A673 (cell line): ENCODE data around the gene RPAP3. TPM values are rescaled to one million over a fixed set of nuclear protein-coding genes. Genes with fewer than 3 reads are reported as not detected.

Experiments
- BruUV-seq: library from RNA; stranded (reverse); fragments of 400-500 nt; replicated peaks from 2 replicates; lab custom pipeline; 2021; lab: Mats Ljungman, UMichigan
- CTCF ChIA-PET: fragments of 300-600 bp; sonication (Branson Sonifier 250); formaldehyde crosslinking; loops from one replicate; lab custom pipeline; 2022; ENCODE audit warnings: antibody characterized with exemption; lab: Charles Lee
- POLR2A ChIA-PET: fragments of 300-600 bp; sonication (Branson Sonifier 250); formaldehyde crosslinking; loops from one replicate; lab custom pipeline; 2022; ENCODE audit warnings: antibody characterized with exemption; ENCODE audit not compliant: low non-redundant PET; lab: Charles Lee
- DNase-seq: peaks from one replicate; pipeline ENCODE4 v3.0.0-alpha.2; 2015; ENCODE audit warnings: low spot score
- H3K27ac ChIP-seq: fragments of 200-600 bp; sonication (generic); 2 replicates; pipeline ENCODE4 v1.5.1; 2016; ENCODE audit warnings: mixed run types, low read depth, mild to moderate bottlenecking, mixed read lengths, antibody characterized with exemption, low read length; ENCODE audit not compliant: poor library complexity, severe bottlenecking
- H3K27me3 ChIP-seq: fragments of 200-600 bp; sonication (generic); replicated peaks from 2 replicates; pipeline ENCODE4 v1.6.1; 2017; ENCODE audit warnings: mixed run types, low read depth, mild to moderate bottlenecking, mixed read lengths, antibody characterized with exemption, low read length; ENCODE audit not compliant: insufficient read depth, poor library complexity
- H3K36me3 ChIP-seq: fragments of 200-600 bp; sonication (generic); 2 replicates; pipeline ENCODE4 v1.6.1; 2016; ENCODE audit warnings: mixed run types, mild to moderate bottlenecking, mixed read lengths, antibody characterized with exemption, low read length; ENCODE audit not compliant: insufficient read depth, poor library complexity, severe bottlenecking
- H3K4me1 ChIP-seq: fragments of 200-600 bp; sonication (generic); 2 replicates; pipeline ENCODE4 v1.6.1; 2017; ENCODE audit warnings: mixed run types, mild to moderate bottlenecking, mixed read lengths, antibody characterized with exemption, low read length; ENCODE audit not compliant: insufficient read depth, poor library complexity, severe bottlenecking
- H3K4me3 ChIP-seq: fragments of 200-600 bp; sonication (generic); 2 replicates; pipeline ENCODE4 v1.5.1; 2016; ENCODE audit warnings: low read depth, mixed run types, mild to moderate bottlenecking, mixed read lengths, low read length; ENCODE audit not compliant: poor library complexity, severe bottlenecking
- H3K9me3 ChIP-seq: fragments of 200-600 bp; sonication (generic); 2 replicates; pipeline ENCODE4 v1.6.1; 2016; ENCODE audit warnings: mixed run types, low read depth, mild to moderate bottlenecking, mixed read lengths, antibody characterized with exemption, low read length; ENCODE audit not compliant: poor library complexity, severe bottlenecking
- EZH2 ChIP-seq: fragments of 200-600 bp; sonication (generic); IDR thresholded peaks from 2 replicates; pipeline ENCODE4 v1.6.1; 2017; ENCODE audit warnings: borderline replicate concordance, low read depth, mild to moderate bottlenecking, mixed read lengths, antibody characterized with exemption, low read length; ENCODE audit not compliant: poor library complexity, severe bottlenecking
- intact Hi-C: fragments of 100-400 bp; cut with micrococcal nuclease; formaldehyde crosslinking; loops from one replicate; pipeline ENCODE4 v1.10.0; 2022; ENCODE audit not compliant: unreplicated experiment
- total RNA-seq: library from RNA; stranded (reverse); gene quantifications from 2 replicates; pipeline ENCODE4 v1.2.3, GENCODE V29; 2021
- TF ChIP-seq, protein P1 (sequence below): fragments of 300-800, 200-600 bp; sonication (generic); conservative IDR thresholded peaks from 2 replicates; pipeline ENCODE4 v1.5.1; 2017; ENCODE audit warnings: low read depth, mild to moderate bottlenecking, antibody characterized with exemption, low read length, moderate library complexity, mixed read lengths

The RPAP3 gene
- total RNA-seq, 1 experiment from 2014 or later = 81.1 TPM

GRCh38 chr12:47698055-47698454 is 7.8 kb downstream of the RPAP3 start:
- intact Hi-C loops = no loop called here
- POLR2A ChIA-PET = no interaction called here

DNA sequence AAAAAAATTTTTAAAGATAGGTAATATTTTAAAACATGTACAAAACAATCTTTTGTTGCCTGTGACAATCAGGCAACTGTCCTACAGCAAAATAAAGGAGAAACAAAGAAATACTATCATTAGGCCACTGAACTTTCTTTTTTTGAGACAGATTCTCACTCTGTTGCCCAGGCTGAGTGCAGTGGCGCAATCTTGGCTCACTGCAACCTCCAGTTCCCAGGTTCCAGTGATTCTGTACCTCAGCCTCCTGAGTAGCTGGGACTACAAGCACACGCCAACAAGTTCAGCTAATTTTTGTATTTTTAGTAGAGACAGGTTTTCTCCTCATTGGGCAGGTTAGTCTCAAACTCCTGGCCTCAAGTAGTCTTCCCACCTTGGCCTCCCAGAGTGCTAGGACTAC is 16.6 kb downstream of the RPAP3 start:
- DNase-seq = no peak
- no peak overlapping the region for H3K27ac ChIP-seq
- no peaks in the 10 kb centered on the region for H3K9me3 ChIP-seq
- no TSS peak for BruUV-seq
- ChIA-PET CTCF (no interaction called here), POLR2A (no interaction called here)
- no peaks in the 10 kb centered on the region for H3K4me1 ChIP-seq
- H3K4me3 ChIP-seq = no peak overlapping the region
- intact Hi-C loops = loop anchor here (5.0 kb wide), 2 partner anchors 37 to 657 kb away; no protein-coding TSS in a partner anchor
- peaks cover 39% of the 10 kb centered on the region for H3K36me3 ChIP-seq
- TF ChIP-seq, protein P1, sequence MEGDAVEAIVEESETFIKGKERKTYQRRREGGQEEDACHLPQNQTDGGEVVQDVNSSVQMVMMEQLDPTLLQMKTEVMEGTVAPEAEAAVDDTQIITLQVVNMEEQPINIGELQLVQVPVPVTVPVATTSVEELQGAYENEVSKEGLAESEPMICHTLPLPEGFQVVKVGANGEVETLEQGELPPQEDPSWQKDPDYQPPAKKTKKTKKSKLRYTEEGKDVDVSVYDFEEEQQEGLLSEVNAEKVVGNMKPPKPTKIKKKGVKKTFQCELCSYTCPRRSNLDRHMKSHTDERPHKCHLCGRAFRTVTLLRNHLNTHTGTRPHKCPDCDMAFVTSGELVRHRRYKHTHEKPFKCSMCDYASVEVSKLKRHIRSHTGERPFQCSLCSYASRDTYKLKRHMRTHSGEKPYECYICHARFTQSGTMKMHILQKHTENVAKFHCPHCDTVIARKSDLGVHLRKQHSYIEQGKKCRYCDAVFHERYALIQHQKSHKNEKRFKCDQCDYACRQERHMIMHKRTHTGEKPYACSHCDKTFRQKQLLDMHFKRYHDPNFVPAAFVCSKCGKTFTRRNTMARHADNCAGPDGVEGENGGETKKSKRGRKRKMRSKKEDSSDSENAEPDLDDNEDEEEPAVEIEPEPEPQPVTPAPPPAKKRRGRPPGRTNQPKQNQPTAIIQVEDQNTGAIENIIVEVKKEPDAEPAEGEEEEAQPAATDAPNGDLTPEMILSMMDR = no peak
- TF ChIP-seq EZH2 = no peak
- no peaks in the 10 kb centered on the region for H3K27me3 ChIP-seq

More at GRCh38 chr12:47698055-47698454, 7.8 kb downstream of the RPAP3 start:
- no peak for DNase-seq
- no peaks in the 10 kb centered on the region for H3K27me3 ChIP-seq
- no peaks in the 10 kb centered on the region for H3K4me1 ChIP-seq
- CTCF ChIA-PET = no interaction called here
- TF ChIP-seq EZH2 = no peak
- TF ChIP-seq, protein P1 = no peak
- BruUV-seq = no TSS peak
- H3K27ac ChIP-seq = no peak overlapping the region
- peaks cover 58% of the 10 kb centered on the region for H3K36me3 ChIP-seq
- H3K9me3 ChIP-seq = no peaks in the 10 kb centered on the region
- no peak overlapping the region for H3K4me3 ChIP-seq

GRCh38 chr12:47687636-47688035 is 18.2 kb downstream of the RPAP3 start:
- CTCF ChIA-PET = no interaction called here
- H3K27ac ChIP-seq = no peak overlapping the region
- POLR2A ChIA-PET = no interaction called here
- peaks cover 32% of the 10 kb centered on the region for H3K36me3 ChIP-seq
- no peak for DNase-seq
- H3K4me1 ChIP-seq = no peaks in the 10 kb centered on the region
- H3K27me3 ChIP-seq = no peaks in the 10 kb centered on the region
- TF ChIP-seq EZH2 = no peak
- intact Hi-C loops = loop anchor here (5.0 kb wide), 2 partner anchors 35 to 655 kb away; no protein-coding TSS in a partner anchor
- H3K4me3 ChIP-seq = no peak overlapping the region
- BruUV-seq = no TSS peak
- H3K9me3 ChIP-seq = no peaks in the 10 kb centered on the region
